Forelimb muscle (tissue), 1 donor: ENCODE results near the gene TMEM151B. TPM values are rescaled to one million over a fixed set of nuclear protein-coding genes. Genes with fewer than 3 reads are reported as not detected.
"Not testable (repeated sequence)": the region's sequence is repeated elsewhere in the genome, so short reads cannot be mapped to it uniquely, and the experiment has no call there.

ENCODE experiments used
- DNase-seq: peaks from one replicate; pipeline ENCODE4 v3.0.0-alpha.2; 2013; ENCODE audit warnings: low read depth
- polyA plus RNA-seq: library from polyadenylated mRNA; unstranded; fragments of 120-200 nt; gene quantifications from one replicate; pipeline ENCODE4 v1.2.1, GENCODE V29; 2013; ENCODE audit not compliant: insufficient read length

Gene TMEM151B
- polyA plus RNA-seq = 0.25 TPM

- DNase-seq = no peak
These were observed at the start of gene TMEM151B for GRCh38 chr6:44269921-44270525. TSS of gene TMEM151B (plus strand) at chr6:44270450. CDS start at chr6:44270743, 293 bp downstream.

- DNase-seq = no peak
These were observed 49.3 kb upstream of the TMEM151B start for GRCh38 chr6:44220913-44221290.

- DNase-seq = no peak
These were observed 48.8 kb upstream of the TMEM151B start for GRCh38 chr6:44221291-44221960.

GRCh38 chr6:44221961-44222335, 48.3 kb upstream of the TMEM151B start:
- no peak for DNase-seq

- no peak for DNase-seq
These were observed 47.5 kb upstream of the TMEM151B start for GRCh38 chr6:44222486-44223318.

- DNase-seq = no peak
These were observed 46.8 kb upstream of the TMEM151B start, which contains the start of gene SLC29A1 for GRCh38 chr6:44223319-44224028. TSS of gene SLC29A1 (plus strand) at chr6:44223595. CDS start at chr6:44227314, 3,719 bp downstream.

GRCh38 chr6:44224029-44224964, 46.0 kb upstream of the TMEM151B start:
- DNase-seq = no peak

GRCh38 chr6:44224965-44225305, 45.3 kb upstream of the TMEM151B start:
- no peak for DNase-seq

- DNase-seq = no peak
These were observed 44.5 kb upstream of the TMEM151B start for GRCh38 chr6:44225579-44226325.

GRCh38 chr6:44226368-44227147, 43.7 kb upstream of the TMEM151B start:
- no peak for DNase-seq

- no peak for DNase-seq
These were observed 43.0 kb upstream of the TMEM151B start for GRCh38 chr6:44227148-44227793.

- no peak for DNase-seq
These were observed 42.2 kb upstream of the TMEM151B start for GRCh38 chr6:44228031-44228430.

- DNase-seq = no peak
These were observed 41.8 kb upstream of the TMEM151B start for GRCh38 chr6:44228433-44228832.

- no peak for DNase-seq
These were observed 41.4 kb upstream of the TMEM151B start for GRCh38 chr6:44228836-44229235.

- no peak for DNase-seq
These were observed 40.7 kb upstream of the TMEM151B start for GRCh38 chr6:44229376-44230033.

GRCh38 chr6:44230034-44230675, 40.1 kb upstream of the TMEM151B start:
- no peak for DNase-seq

- not testable (repeated sequence) for DNase-seq
These were observed 38.8 kb upstream of the TMEM151B start for GRCh38 chr6:44231426-44231825.
